ENCODE results near the gene SMCO1.
"Not testable (repeated sequence)": the region's sequence is repeated elsewhere in the genome, so short reads cannot be mapped to it uniquely, and the experiment has no call there.

Gene SMCO1

GRCh38 chr3:196514913-196515621, at the start of gene SMCO1:
TSS of gene SMCO1 (minus strand) at chr3:196515346. CDS start at chr3:196515209, 137 bp downstream.
- no peak for DNase-seq

GRCh38 chr3:196563721-196564225, 48.6 kb upstream of the SMCO1 start:
- no peak for DNase-seq

- DNase-seq: no peak
Observed at GRCh38 chr3:196559826-196560225, 44.7 kb upstream of the SMCO1 start.

GRCh38 chr3:196558476-196558875, 43.3 kb upstream of the SMCO1 start:
- DNase-seq: no peak

GRCh38 chr3:196557236-196557635, 42.1 kb upstream of the SMCO1 start:
- no peak for DNase-seq

GRCh38 chr3:196555295-196555694, 40.1 kb upstream of the SMCO1 start:
- no peak for DNase-seq

GRCh38 chr3:196554205-196554604, 39.1 kb upstream of the SMCO1 start:
- peak; percentile 72 for DNase-seq

GRCh38 chr3:196553551-196553950, 38.4 kb upstream of the SMCO1 start:
- DNase-seq: no peak

GRCh38 chr3:196552253-196552652, 37.1 kb upstream of the SMCO1 start:
- DNase-seq: no peak

GRCh38 chr3:196550172-196550571, 35.0 kb upstream of the SMCO1 start:
- not testable (repeated sequence) for DNase-seq

- not testable (repeated sequence) for DNase-seq
Observed at GRCh38 chr3:196549312-196549711, 34.2 kb upstream of the SMCO1 start.

- no peak for DNase-seq
Observed at GRCh38 chr3:196547067-196547466, 31.9 kb upstream of the SMCO1 start.

GRCh38 chr3:196546537-196546936, 31.4 kb upstream of the SMCO1 start:
- DNase-seq: no peak

GRCh38 chr3:196544491-196544992, 29.4 kb upstream of the SMCO1 start:
- no peak for DNase-seq

- DNase-seq: no peak
Observed at GRCh38 chr3:196541684-196542445, 26.7 kb upstream of the SMCO1 start.

- DNase-seq: no peak
Observed at GRCh38 chr3:196537319-196537984, 22.3 kb upstream of the SMCO1 start.

GRCh38 chr3:196533260-196533681, 18.1 kb upstream of the SMCO1 start:
- no peak for DNase-seq

GRCh38 chr3:196531418-196531817, 16.3 kb upstream of the SMCO1 start:
- DNase-seq: no peak

- no peak for DNase-seq
Observed at GRCh38 chr3:196528639-196529233, 13.6 kb upstream of the SMCO1 start.

- no peak for DNase-seq
Observed at GRCh38 chr3:196525141-196525540, 10.0 kb upstream of the SMCO1 start.

GRCh38 chr3:196524527-196524926, 9.4 kb upstream of the SMCO1 start:
- DNase-seq: no peak

GRCh38 chr3:196523841-196524240, 8.7 kb upstream of the SMCO1 start:
- DNase-seq: no peak

GRCh38 chr3:196521291-196521690, 6.1 kb upstream of the SMCO1 start:
- DNase-seq: not testable (repeated sequence)
